Stimulated activated CD8-positive, alpha-beta memory T cell treated with anti-CD3 and anti-CD28 coated beads, Interleukin-7, amount 100 ng/mL, for 24 hours (primary cell): ENCODE measurements around the gene RBMS1.

ENCODE experiments used
- DNase-seq: peaks from one replicate; pipeline ENCODE4 v3.0.0-alpha.2; 2020; ENCODE audit warnings: low read depth

RBMS1 gene

GRCh38 chr2:160277151-160277550, 216.5 kb downstream of the RBMS1 start:
- no peak for DNase-seq

GRCh38 chr2:160275656-160276055, 218.0 kb downstream of the RBMS1 start:
- DNase-seq, result no peak

GRCh38 chr2:160271171-160272086, 222.2 kb downstream of the RBMS1 start:
- no peak for DNase-seq

- no peak for DNase-seq
Observed at GRCh38 chr2:160270571-160271113, 223.0 kb downstream of the RBMS1 start.

- peak; percentile 35 for DNase-seq
Observed at GRCh38 chr2:160269803-160270570, 223.6 kb downstream of the RBMS1 start.

GRCh38 chr2:160269365-160269764, 224.2 kb downstream of the RBMS1 start:
- no peak for DNase-seq

GRCh38 chr2:160268151-160268781, 225.3 kb downstream of the RBMS1 start:
- DNase-seq, result no peak

GRCh38 chr2:160267692-160268091, 225.9 kb downstream of the RBMS1 start:
- no peak for DNase-seq

GRCh38 chr2:160267022-160267421, 226.6 kb downstream of the RBMS1 start:
- DNase-seq, result no peak

- DNase-seq, result no peak
Observed at GRCh38 chr2:160266037-160266551, 227.5 kb downstream of the RBMS1 start.

GRCh38 chr2:160264308-160264707, 229.3 kb downstream of the RBMS1 start:
- no peak for DNase-seq

GRCh38 chr2:160261732-160262131, 231.9 kb downstream of the RBMS1 start:
- no peak for DNase-seq

- DNase-seq, result no peak
Observed at GRCh38 chr2:160258492-160258805, 235.2 kb downstream of the RBMS1 start.

GRCh38 chr2:160257743-160258491, 235.7 kb downstream of the RBMS1 start:
- no peak for DNase-seq

- DNase-seq, result no peak
Observed at GRCh38 chr2:160257041-160257742, 236.4 kb downstream of the RBMS1 start.

- no peak for DNase-seq
Observed at GRCh38 chr2:160256507-160256906, 237.1 kb downstream of the RBMS1 start.

- DNase-seq, result no peak
Observed at GRCh38 chr2:160255408-160255807, 238.2 kb downstream of the RBMS1 start.

- no peak for DNase-seq
Observed at GRCh38 chr2:160254189-160254762, 239.3 kb downstream of the RBMS1 start.

GRCh38 chr2:160253440-160254188, 240.0 kb downstream of the RBMS1 start:
- DNase-seq, result no peak

GRCh38 chr2:160252900-160253299, 240.7 kb downstream of the RBMS1 start:
- DNase-seq, result no peak
